Fibroblast of villous mesenchyme (primary cell): Measurements from ENCODE around the gene ACSL3. TPM values are rescaled to one million over a fixed set of nuclear protein-coding genes. Genes with fewer than 3 reads are reported as not detected.

Experiments used
- DNase-seq: peaks from one replicate; pipeline ENCODE4 v3.0.0-alpha.2; 2010; ENCODE audit warnings: low read depth
- H3K4me3 ChIP-seq: 2 replicates; pipeline ENCODE4 v1.5.1; 2011; ENCODE audit warnings: low read depth, mild to moderate bottlenecking, low read length
- CTCF ChIP-seq: IDR thresholded peaks from 2 replicates; pipeline ENCODE4 v1.5.1; 2012; ENCODE audit warnings: low read depth, mild to moderate bottlenecking, low read length; ENCODE audit not compliant: insufficient read depth
- total RNA-seq: library from RNA; depleted of rRNA; stranded (reverse); fragments of >200 nt; gene quantifications from 2 replicates; pipeline ENCODE4 v1.2.3, GENCODE V29; 2012

ACSL3 gene
- total RNA-seq, 1 donor: 207 TPM

GRCh38 chr2:222882484-222882928 is 21.7 kb downstream of the ACSL3 start:
- DNase-seq: no peak
- no peak overlapping the region for H3K4me3 ChIP-seq
- no peak for TF ChIP-seq CTCF

GRCh38 chr2:222883420-222883819 is 22.6 kb downstream of the ACSL3 start:
- no peak overlapping the region for H3K4me3 ChIP-seq
- TF ChIP-seq CTCF: no peak
- DNase-seq: no peak

- peak; percentile 83 for DNase-seq
- no peak overlapping the region for H3K4me3 ChIP-seq
- TF ChIP-seq CTCF: no peak
Observed at GRCh38 chr2:222884114-222884771, 23.4 kb downstream of the ACSL3 start.

- H3K4me3 ChIP-seq: no peak overlapping the region
- no peak for DNase-seq
- TF ChIP-seq CTCF: no peak
Observed at GRCh38 chr2:222884805-222885424, 24.1 kb downstream of the ACSL3 start.

GRCh38 chr2:222887124-222887523 is 26.3 kb downstream of the ACSL3 start:
- no peak for DNase-seq
- TF ChIP-seq CTCF: no peak
- no peak overlapping the region for H3K4me3 ChIP-seq

- no peak for TF ChIP-seq CTCF
- H3K4me3 ChIP-seq: no peak overlapping the region
- DNase-seq: no peak
Observed at GRCh38 chr2:222888716-222889115, 27.9 kb downstream of the ACSL3 start.

- H3K4me3 ChIP-seq: peak overlapping the region; percentile 23
- no peak for TF ChIP-seq CTCF
- peak; percentile 44 for DNase-seq
Observed at GRCh38 chr2:222891890-222892289, 31.1 kb downstream of the ACSL3 start.
